ENCODE measurements around the gene MTG2. TPM values are rescaled to one million over a fixed set of nuclear protein-coding genes. Genes with fewer than 3 reads are reported as not detected.

Gene MTG2
- total and polyA plus RNA-seq, 2 of the 4 experiments (the other 2 are of a cell fraction), result 11.5 to 25.2 TPM

GRCh38 chr20:62167474-62167873 lies 15.4 kb upstream of the MTG2 start:
- POLR2A ChIA-PET (ENCODE audit: unreplicated experiment), result no interaction called here
- no peak overlapping the region for H4K5ac ChIP-seq (ENCODE audit: low read depth, low read length)
- no peak overlapping the region for H2BK20ac ChIP-seq (ENCODE audit: low read depth, low read length)
- H3K27ac ChIP-seq (ENCODE audit: insufficient read depth, low read length), result no peak overlapping the region
- no peak overlapping the region for H3K14ac ChIP-seq (replicated peaks; ENCODE audit: low read depth, low read length)
- H3K9ac ChIP-seq (ENCODE audit: low read depth, low read length), result no peak overlapping the region
- no peaks in the 10 kb centered on the region for H3K9me3 ChIP-seq (ENCODE audit: control insufficient read depth, insufficient read depth, low read length)
- peaks cover 48% of the 10 kb centered on the region for H3K36me3 ChIP-seq (ENCODE audit: control insufficient read depth, insufficient read depth, low read length)
- no peak overlapping the region for H2AK9ac ChIP-seq (replicated peaks; ENCODE audit: low read depth, low read length, poor library complexity)
- no peak overlapping the region for H4K8ac ChIP-seq (ENCODE audit: low read depth in 2 of 2, low read length in 2 of 2)
- no peak overlapping the region for H3K23ac ChIP-seq (ENCODE audit: low read depth, low read length)
- 100% methylated on average over 1 of the region's 6 CpGs; no CpG with 5 or more reads in 1 of the 2 experiments for WGBS, 2 experiments (ENCODE audit: extremely low coverage in 2 of 2, insufficient read length in 1 of 2)
- intact Hi-C loops (cut with micrococcal nuclease), result no loop called here
- no peak overlapping the region for H2BK15ac ChIP-seq (ENCODE audit: low read depth, low read length)
- H2AFZ ChIP-seq (replicated peaks; ENCODE audit: low read length, poor library complexity), result no peak overlapping the region
- DNase-seq (no peak), ATAC-seq (ENCODE audit: low read depth) (no peak)
- H3K4me1 ChIP-seq (ENCODE audit: control insufficient read depth, insufficient read depth, low read length), result no peaks in the 10 kb centered on the region; the same call in 1 of the 2 replicates
- no peak overlapping the region for H3K56ac ChIP-seq (ENCODE audit: extremely low read depth, insufficient read depth, low read length)
- H4K91ac ChIP-seq (ENCODE audit: insufficient read depth, low read depth, low read length), result no peak overlapping the region
- H2BK5ac ChIP-seq (ENCODE audit: low read depth, low read length, poor library complexity, severe bottlenecking), result no peak overlapping the region
- no TSS peak for BruUV-seq (replicated peaks)
- H3K27me3 ChIP-seq (ENCODE audit: control insufficient read depth, insufficient read depth, low read length), result no peaks in the 10 kb centered on the region
- H3K4me2 ChIP-seq (ENCODE audit: low read depth, low read length), result no peak overlapping the region
- H3K4me3 ChIP-seq (ENCODE audit: insufficient read depth, low read depth, low read length), result no peak overlapping the region
- H3K4ac ChIP-seq (ENCODE audit: low read depth, low read length), result no peak overlapping the region
- H2AK5ac ChIP-seq (ENCODE audit: low read depth, low read length), result no peak overlapping the region
- H3K18ac ChIP-seq (ENCODE audit: low read depth, low read length), result no peak overlapping the region
- 0 out of 2 replicates have a peak, but pooled peaks cover 3% of the 10 kb centered on the region for H3K9me1 ChIP-seq (ENCODE audit: insufficient read depth, low read length)
- H2BK120ac ChIP-seq (ENCODE audit: low read depth, low read length), result no peak overlapping the region
- dilution Hi-C loops (cut with HindIII; ENCODE audit: low sequenced_read_pairs, unreplicated experiment), result no loop called here
- H3K79me1 ChIP-seq (ENCODE audit: low read depth in 1 of 2, low read length in 2 of 2), result peaks cover 2 to 6% of the 10 kb centered on the region in 2 experiments; a peak in 3 of 4 replicates
- no peaks in the 10 kb centered on the region; the same call in 1 of the 2 replicates for H4K20me1 ChIP-seq (ENCODE audit: insufficient read depth, low read length)
- TF ChIP-seq CHD1 (IDR thresholded peaks at IDR 0.05; ENCODE audit: low read depth, low read length) (no peak), SMC3 (IDR thresholded peaks at IDR 0.05; ENCODE audit: low read depth, low read length) (no peak), MAFK (IDR thresholded peaks at IDR 0.05; ENCODE audit: low read depth, low read length) (no peak), POLR2A (IDR thresholded peaks at IDR 0.05; ENCODE audit: low read depth, low read length) (no peak)
- in situ Hi-C loops (cut with MboI; ENCODE audit: low sequenced_read_pairs), result no loop called here
- CTCF ChIA-PET, result no interaction called here

Measured in IMR-90 (cell line).